Neuronal stem cell (in vitro differentiated cells): Measurements from ENCODE around the gene GRIK4.

Experiments
- DNase-seq: peaks from one replicate; pipeline ENCODE4 v3.0.0-alpha.2; 2013; ENCODE audit warnings: low spot score
- H2AFZ ChIP-seq: one replicate; pipeline ENCODE4 v1.6.1; 2013; ENCODE audit warnings: mild to moderate bottlenecking, low read length, inconsistent platforms
- H2AK5ac ChIP-seq: 2 replicates; pipeline ENCODE4 v1.6.1; 2013; ENCODE audit warnings: low read depth, mild to moderate bottlenecking, inconsistent platforms, low read length, moderate library complexity, mixed read lengths
- H2BK120ac ChIP-seq: 2 replicates; pipeline ENCODE4 v1.6.1; 2013; ENCODE audit warnings: low read depth, mild to moderate bottlenecking, inconsistent platforms, low read length, moderate library complexity, mixed read lengths
- H2BK12ac ChIP-seq: one replicate; pipeline ENCODE4 v1.6.1; 2013; ENCODE audit warnings: low read length, inconsistent platforms
- H2BK15ac ChIP-seq: 2 replicates; pipeline ENCODE4 v1.6.1; 2013; ENCODE audit warnings: mild to moderate bottlenecking, low read length, inconsistent platforms, mixed read lengths
- H2BK5ac ChIP-seq: one replicate; pipeline ENCODE4 v1.6.1; 2013; ENCODE audit warnings: inconsistent platforms, mild to moderate bottlenecking, low read length, moderate library complexity
- H3K14ac ChIP-seq: one replicate; pipeline ENCODE4 v1.6.1; 2013; ENCODE audit warnings: low read length, inconsistent platforms
- H3K18ac ChIP-seq: 2 replicates; pipeline ENCODE4 v1.6.1; 2013; ENCODE audit warnings: low read length, inconsistent platforms
- H3K23ac ChIP-seq: 2 replicates; pipeline ENCODE4 v1.6.1; 2013; ENCODE audit warnings: low read depth, mild to moderate bottlenecking, mixed read lengths, low read length, inconsistent platforms; ENCODE audit not compliant: poor library complexity
- H3K27ac ChIP-seq: replicated peaks from 3 replicates; pipeline ENCODE4 v1.5.1; 2013; ENCODE audit warnings: low read length, inconsistent platforms
- H3K27me3 ChIP-seq, 3 experiments: 2 replicates each; pipeline ENCODE4 v1.6.1; 2013; ENCODE audit warnings: low read length in 3 of 3, mild to moderate bottlenecking in 2 of 3, inconsistent platforms in 1 of 3, low read depth in 1 of 3, mixed read lengths in 1 of 3, moderate library complexity in 1 of 3; ENCODE audit not compliant: control insufficient read depth in 3 of 3, insufficient read depth in 3 of 3
- H3K36me3 ChIP-seq, 2 donors: replicated peaks in 1 of 2; 2 replicates each; pipeline ENCODE4 v1.6.1; 2013; ENCODE audit warnings: low read length in 2 of 2; ENCODE audit not compliant: control insufficient read depth in 2 of 2, insufficient read depth in 2 of 2
- H3K4ac ChIP-seq: 2 replicates; pipeline ENCODE4 v1.6.1; 2013; ENCODE audit warnings: inconsistent platforms, mild to moderate bottlenecking, low read length, moderate library complexity
- H3K4me1 ChIP-seq, 2 donors: 1 replicate in 1 of 2; 2 replicates in 1 of 2; pipeline ENCODE4 v1.6.1; 2013; ENCODE audit warnings: low read length in 2 of 2, low read depth in 1 of 2; ENCODE audit not compliant: control insufficient read depth in 2 of 2, insufficient read depth in 1 of 2
- H3K4me2 ChIP-seq: one replicate; pipeline ENCODE4 v1.6.1; 2013; ENCODE audit warnings: mild to moderate bottlenecking, low read length, inconsistent platforms; ENCODE audit not compliant: insufficient read depth, poor library complexity, severe bottlenecking
- H3K4me3 ChIP-seq, 2 donors: 2 replicates each; pipeline ENCODE4 v1.5.1; 2013; ENCODE audit warnings: low read length in 2 of 2, mild to moderate bottlenecking in 2 of 2, inconsistent platforms in 1 of 2, moderate library complexity in 1 of 2
- H3K79me1 ChIP-seq: one replicate; pipeline ENCODE4 v1.6.1; 2013; ENCODE audit warnings: low read depth, mild to moderate bottlenecking, inconsistent platforms, low read length, moderate library complexity
- H3K9ac ChIP-seq: one replicate; pipeline ENCODE4 v1.6.1; 2013; ENCODE audit warnings: mild to moderate bottlenecking, low read depth, low read length, inconsistent platforms; ENCODE audit not compliant: poor library complexity
- H3K9me3 ChIP-seq, 2 donors: replicated peaks in 1 of 2; 2 replicates each; pipeline versions ENCODE3 to v1.6.1; 2013; ENCODE audit warnings: low read length in 2 of 2, mild to moderate bottlenecking in 2 of 2, inconsistent platforms in 1 of 2, low read depth in 1 of 2, mixed read lengths in 1 of 2, moderate library complexity in 1 of 2; ENCODE audit not compliant: control insufficient read depth in 2 of 2, insufficient read depth in 1 of 2
- H4K8ac ChIP-seq: one replicate; pipeline ENCODE4 v1.6.1; 2013; ENCODE audit warnings: low read depth, mild to moderate bottlenecking, inconsistent platforms, low read length, moderate library complexity
- H4K91ac ChIP-seq: one replicate; pipeline ENCODE4 v1.6.1; 2013; ENCODE audit warnings: low read length, low read depth, mild to moderate bottlenecking, inconsistent platforms; ENCODE audit not compliant: poor library complexity
- WGBS, 2 donors: extraction: QIAGEN DNeasy Blood & Tissue Kit; methylation state at CpG; one replicate each; pipeline ENCODE4 v1.1.7; 2013; ENCODE audit warnings: missing lambda C conversion rate in 2 of 2, mixed read lengths in 1 of 2; ENCODE audit not compliant: insufficient read length in 2 of 2, insufficient replicate concordance in 1 of 2; ENCODE audit errors: extremely low coverage in 2 of 2; 5-methylcytosine and 5-hydroxymethylcytosine counted together

The GRIK4 gene

GRCh38 chr11:120515186-120515723 lies 3.7 kb downstream of the GRIK4 start:
- H3K4ac ChIP-seq, result no peak overlapping the region
- no peak overlapping the region for H4K91ac ChIP-seq
- peak overlapping the region; percentile 39 for H2BK5ac ChIP-seq
- no peak overlapping the region for H2BK12ac ChIP-seq
- no peak overlapping the region for H3K27ac ChIP-seq
- no peaks in the 10 kb centered on the region for H3K9me3 ChIP-seq
- H4K8ac ChIP-seq, result no peak overlapping the region
- peaks cover 13 to 26% of the 10 kb centered on the region in 2 donors for H3K4me1 ChIP-seq
- peak overlapping the region; percentile 40 for H3K23ac ChIP-seq
- no peak overlapping the region for H3K9ac ChIP-seq
- WGBS, 2 donors, result no CpG with 5 or more reads among the region's 7 CpGs
- H3K4me2 ChIP-seq, result no peak overlapping the region
- H2AFZ ChIP-seq, result no peak overlapping the region
- H2BK15ac ChIP-seq, result no peak overlapping the region
- H3K36me3 ChIP-seq, result no peaks in the 10 kb centered on the region
- peak overlapping the region in 1 of 2 donors; percentile 18 for H3K4me3 ChIP-seq
- H2BK120ac ChIP-seq, result no peak overlapping the region
- H3K18ac ChIP-seq, result no peak overlapping the region
- no peak for DNase-seq
- H3K79me1 ChIP-seq, result no peaks in the 10 kb centered on the region
- peaks cover 0 to 28% (median 17%) of the 10 kb centered on the region in 3 experiments for H3K27me3 ChIP-seq
- no peak overlapping the region for H3K14ac ChIP-seq
- no peak overlapping the region for H2AK5ac ChIP-seq

- no peaks in the 10 kb centered on the region for H3K79me1 ChIP-seq
- H3K4me2 ChIP-seq, result no peak overlapping the region
- H3K4ac ChIP-seq, result no peak overlapping the region
- H2BK120ac ChIP-seq, result no peak overlapping the region
- H3K36me3 ChIP-seq, result no peaks in the 10 kb centered on the region
- no CpG with 5 or more reads among the region's 39 CpGs for WGBS, 2 donors
- H2BK12ac ChIP-seq, result no peak overlapping the region
- H3K23ac ChIP-seq, result peak overlapping the region; percentile 17
- peak overlapping the region; percentile 24 for H2BK15ac ChIP-seq
- H4K8ac ChIP-seq, result no peak overlapping the region
- H4K91ac ChIP-seq, result no peak overlapping the region
- H2BK5ac ChIP-seq, result no peak overlapping the region
- H3K9me3 ChIP-seq, result no peaks in the 10 kb centered on the region
- peak overlapping the region; percentile 92 for H3K18ac ChIP-seq
- peaks cover 13 to 26% of the 10 kb centered on the region in 2 donors for H3K4me1 ChIP-seq
- no peak for DNase-seq
- no peak overlapping the region for H3K27ac ChIP-seq
- peak overlapping the region; percentile 17 for H2AK5ac ChIP-seq
- H2AFZ ChIP-seq, result peak overlapping the region; percentile 54
- H3K4me3 ChIP-seq, result no peak overlapping the region
- peaks cover 0 to 28% (median 12%) of the 10 kb centered on the region in 3 experiments for H3K27me3 ChIP-seq
- peak overlapping the region; percentile 91 for H3K14ac ChIP-seq
- H3K9ac ChIP-seq, result no peak overlapping the region
Observed at GRCh38 chr11:120516461-120517389, 5.2 kb downstream of the GRIK4 start.

GRCh38 chr11:120517390-120517761 lies 5.8 kb downstream of the GRIK4 start:
- Histone ChIP-seq H3K79me1 (no peaks in the 10 kb centered on the region), H2BK15ac (peak overlapping the region; percentile 24), H2AK5ac (peak overlapping the region; percentile 17), H2BK120ac (no peak overlapping the region), H3K27ac (no peak overlapping the region), H3K23ac (no peak overlapping the region), H3K4me1 (peaks cover 13 to 22% of the 10 kb centered on the region in 2 donors), H3K9me3 (no peaks in the 10 kb centered on the region), H4K91ac (no peak overlapping the region), H3K27me3 (peaks cover 0 to 28% (median 8%) of the 10 kb centered on the region in 3 experiments), H2BK12ac (no peak overlapping the region), H3K36me3 (no peaks in the 10 kb centered on the region), H3K18ac (peak overlapping the region; percentile 34), H3K14ac (peak overlapping the region; percentile 66), H2AFZ (peak overlapping the region; percentile 54), H3K4me2 (no peak overlapping the region), H3K4me3 (no peak overlapping the region), H3K4ac (no peak overlapping the region), H4K8ac (no peak overlapping the region), H3K9ac (no peak overlapping the region), H2BK5ac (no peak overlapping the region)
- WGBS, 2 donors, result no CpG with 5 or more reads among the region's 13 CpGs
- DNase-seq, result no peak

- H2AFZ ChIP-seq, result peak overlapping the region; percentile 54
- no peak overlapping the region for H3K14ac ChIP-seq
- H3K79me1 ChIP-seq, result no peaks in the 10 kb centered on the region
- H3K18ac ChIP-seq, result peak overlapping the region; percentile 33
- no peaks in the 10 kb centered on the region for H3K9me3 ChIP-seq
- peak overlapping the region in 1 of 2 donors; percentile 49 for H3K4me3 ChIP-seq
- H3K4me2 ChIP-seq, result no peak overlapping the region
- no peak overlapping the region for H2BK120ac ChIP-seq
- no peak overlapping the region for H2BK12ac ChIP-seq
- no peak overlapping the region for H3K27ac ChIP-seq
- no peak for DNase-seq
- peaks cover 12 to 23% of the 10 kb centered on the region in 2 donors for H3K4me1 ChIP-seq
- H3K23ac ChIP-seq, result no peak overlapping the region
- no peak overlapping the region for H4K91ac ChIP-seq
- H3K9ac ChIP-seq, result no peak overlapping the region
- H3K27me3 ChIP-seq, result peaks cover 0 to 25% (median 4%) of the 10 kb centered on the region in 3 experiments
- no peak overlapping the region for H3K4ac ChIP-seq
- peak overlapping the region; percentile 2 for H2AK5ac ChIP-seq
- H4K8ac ChIP-seq, result no peak overlapping the region
- H2BK5ac ChIP-seq, result no peak overlapping the region
- no peak overlapping the region for H2BK15ac ChIP-seq
- no CpG with 5 or more reads among the region's 7 CpGs for WGBS, 2 donors
- H3K36me3 ChIP-seq, result no peaks in the 10 kb centered on the region
Observed at GRCh38 chr11:120517801-120518291, 6.3 kb downstream of the GRIK4 start.
